GM12801 (cell line): ENCODE measurements around the gene CITED2.

Source experiments
- TF ChIP-seq, protein P1 (sequence below): IDR thresholded peaks from one replicate; pipeline ENCODE4 v1.5.1; 2011; ENCODE audit warnings: control low read depth; ENCODE audit not compliant: insufficient read length; ENCODE audit errors: extremely low read depth

Gene CITED2

DNA sequence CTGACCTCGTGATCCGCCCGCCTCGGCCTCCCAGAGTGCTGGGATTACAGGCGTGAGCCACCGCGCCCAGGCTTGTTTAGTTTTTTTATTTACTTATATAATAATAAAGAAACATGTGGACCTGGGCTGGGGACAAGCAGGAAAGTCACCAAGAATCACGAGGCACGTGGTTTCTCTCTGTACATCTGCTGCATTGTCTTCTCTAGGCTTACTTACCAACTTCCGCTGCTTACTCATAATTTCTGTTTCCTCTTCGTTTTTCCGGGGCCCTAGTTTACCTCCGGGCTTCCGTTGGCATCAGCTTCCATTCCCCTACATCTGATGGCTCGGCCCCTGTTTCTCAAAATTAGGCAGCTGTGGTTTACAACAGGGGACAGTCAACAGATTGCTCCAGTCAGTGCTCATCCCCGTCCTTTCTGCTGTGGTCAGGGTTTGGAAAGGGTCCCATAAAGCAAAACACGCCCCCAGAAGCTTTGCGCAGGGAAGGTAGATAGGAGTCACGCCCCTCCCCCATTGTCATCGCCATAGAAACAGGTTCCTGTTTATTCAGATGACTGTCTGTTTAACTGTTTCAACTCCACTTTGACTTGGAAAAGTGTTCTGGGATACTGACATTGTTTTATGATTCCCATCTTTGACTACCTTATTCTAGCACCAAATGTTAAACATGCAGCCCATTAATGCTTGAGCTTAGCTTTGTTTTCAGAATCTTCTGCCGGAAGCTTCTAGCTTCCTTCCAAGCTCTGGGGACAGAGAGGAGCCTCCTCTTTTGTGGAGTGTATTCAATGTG, 50.7 kb downstream of the CITED2 start:
- TF ChIP-seq, protein P1, sequence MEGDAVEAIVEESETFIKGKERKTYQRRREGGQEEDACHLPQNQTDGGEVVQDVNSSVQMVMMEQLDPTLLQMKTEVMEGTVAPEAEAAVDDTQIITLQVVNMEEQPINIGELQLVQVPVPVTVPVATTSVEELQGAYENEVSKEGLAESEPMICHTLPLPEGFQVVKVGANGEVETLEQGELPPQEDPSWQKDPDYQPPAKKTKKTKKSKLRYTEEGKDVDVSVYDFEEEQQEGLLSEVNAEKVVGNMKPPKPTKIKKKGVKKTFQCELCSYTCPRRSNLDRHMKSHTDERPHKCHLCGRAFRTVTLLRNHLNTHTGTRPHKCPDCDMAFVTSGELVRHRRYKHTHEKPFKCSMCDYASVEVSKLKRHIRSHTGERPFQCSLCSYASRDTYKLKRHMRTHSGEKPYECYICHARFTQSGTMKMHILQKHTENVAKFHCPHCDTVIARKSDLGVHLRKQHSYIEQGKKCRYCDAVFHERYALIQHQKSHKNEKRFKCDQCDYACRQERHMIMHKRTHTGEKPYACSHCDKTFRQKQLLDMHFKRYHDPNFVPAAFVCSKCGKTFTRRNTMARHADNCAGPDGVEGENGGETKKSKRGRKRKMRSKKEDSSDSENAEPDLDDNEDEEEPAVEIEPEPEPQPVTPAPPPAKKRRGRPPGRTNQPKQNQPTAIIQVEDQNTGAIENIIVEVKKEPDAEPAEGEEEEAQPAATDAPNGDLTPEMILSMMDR: no peak
